B cell (primary cell): ENCODE results near the gene DNAH2. TPM values are rescaled to one million over a fixed set of nuclear protein-coding genes. Genes with fewer than 3 reads are reported as not detected.

ENCODE experiments used
- ATAC-seq: fragments of 200-7000 bp; cut with Tn5 transposase; one replicate; pipeline ENCODE4 v1.10.0; 2021; ENCODE audit warnings: low read depth, mild to moderate bottlenecking, moderate number of reproducible peaks, moderate library complexity
- CTCF ChIA-PET: fragments of 350-600 bp; sonication (Branson Sonifier 250); formaldehyde crosslinking; loops from one replicate; lab custom pipeline; 2021; ENCODE audit warnings: antibody characterized with exemption, inconsistent platforms; lab: Charles Lee
- POLR2A ChIA-PET: fragments of 350-600 bp; sonication (Branson Sonifier 250); formaldehyde crosslinking; loops from one replicate; lab custom pipeline; 2021; ENCODE audit warnings: antibody characterized with exemption; lab: Charles Lee
- DNase-seq: peaks from one replicate; pipeline ENCODE4 v3.0.0; 2013
- H2AFZ ChIP-seq: 2 replicates; pipeline ENCODE4 v1.6.1; 2012; ENCODE audit warnings: mild to moderate bottlenecking, low read depth, low read length; ENCODE audit not compliant: insufficient read depth, poor library complexity, severe bottlenecking
- H3K27ac ChIP-seq, 2 donors: 1 replicate in 1 of 2; 2 replicates in 1 of 2; pipeline ENCODE4 v1.5.1; 2012 to 2013; ENCODE audit warnings: low read length in 2 of 2, mild to moderate bottlenecking in 2 of 2, moderate library complexity in 1 of 2
- H3K27me3 ChIP-seq, 4 experiments: fragments of 200-600 bp in 1 of 4; sonication (generic) in 1 of 4; replicated peaks in 1 of 4; 1 replicate in 2 of 4; 2 replicates in 2 of 4; pipeline versions ENCODE4 v1.6.1 to v1.7.0; 2013 to 2016; ENCODE audit warnings: low read length in 3 of 4, mild to moderate bottlenecking in 2 of 4, mixed read lengths in 1 of 4, moderate library complexity in 1 of 4; ENCODE audit not compliant: insufficient read depth in 4 of 4, control insufficient read depth in 3 of 4; ENCODE audit errors: control extremely low read depth in 1 of 4
- H3K36me3 ChIP-seq, 2 experiments: replicated peaks in 1 of 2; 1 replicate in 1 of 2; 2 replicates in 1 of 2; pipeline versions ENCODE4 v1.6.1 to v1.7.1; 2013; ENCODE audit warnings: low read length in 1 of 2; ENCODE audit not compliant: insufficient read depth in 2 of 2, control insufficient read depth in 1 of 2; ENCODE audit errors: control extremely low read depth in 1 of 2, extremely low read depth in 1 of 2
- H3K4me1 ChIP-seq, 2 donors: fragments of 200-600 bp in 1 of 2; sonication (generic) in 1 of 2; 1 replicate in 1 of 2; 2 replicates in 1 of 2; pipeline versions ENCODE4 v1.5.1 to v1.6.1; 2013 to 2017; ENCODE audit warnings: low read length in 2 of 2; ENCODE audit not compliant: control insufficient read depth in 2 of 2, insufficient read depth in 2 of 2
- H3K4me2 ChIP-seq: replicated peaks from 2 replicates; pipeline ENCODE3; 2012; ENCODE audit warnings: mild to moderate bottlenecking, low read depth, low read length; ENCODE audit not compliant: poor library complexity, severe bottlenecking
- H3K4me3 ChIP-seq, 5 experiments: fragments of 200-600 bp in 1 of 5; sonication (generic) in 1 of 5; 1 replicate in 3 of 5; 2 replicates in 2 of 5; pipeline versions ENCODE4 v1.5.1 to v1.7.0; 2011 to 2016; ENCODE audit warnings: low read length in 4 of 5, mild to moderate bottlenecking in 4 of 5, low read depth in 2 of 5, control low read depth in 1 of 5, moderate library complexity in 1 of 5; ENCODE audit not compliant: insufficient read depth in 1 of 5; ENCODE audit errors: control extremely low read depth in 1 of 5, extremely low read depth in 1 of 5
- H3K79me2 ChIP-seq: fragments of 200-600 bp; sonication (generic); one replicate; pipeline ENCODE4 v1.6.0; 2016; ENCODE audit warnings: low read length; ENCODE audit not compliant: control insufficient read depth, insufficient read depth
- H3K9ac ChIP-seq: fragments of 200-600 bp; sonication (generic); 2 replicates; pipeline ENCODE4 v1.6.1; 2017; ENCODE audit warnings: mild to moderate bottlenecking, low read length, moderate library complexity
- H3K9me3 ChIP-seq, 3 donors: one replicate each; pipeline versions ENCODE4 v1.6.1 to v1.7.1; 2013; ENCODE audit warnings: low read length in 2 of 3; ENCODE audit not compliant: control insufficient read depth in 2 of 3, insufficient read depth in 1 of 3; ENCODE audit errors: control extremely low read depth in 1 of 3
- H4K20me1 ChIP-seq: 2 replicates; pipeline ENCODE4 v1.6.0; 2012; ENCODE audit warnings: mild to moderate bottlenecking, low read length; ENCODE audit not compliant: insufficient read depth, control insufficient read depth, poor library complexity, severe bottlenecking
- H3K27ac Mint-ChIP-seq: one replicate; pipeline ENCODE4 v1.8.0; 2021; ENCODE audit warnings: mixed read lengths
- H3K27me3 Mint-ChIP-seq: one replicate; pipeline ENCODE4 v1.8.0; 2021; ENCODE audit warnings: mixed read lengths
- H3K4me1 Mint-ChIP-seq: one replicate; pipeline ENCODE4 v1.8.0; 2021; ENCODE audit warnings: mixed read lengths
- H3K4me3 Mint-ChIP-seq: one replicate; pipeline ENCODE4 v1.8.0; 2021; ENCODE audit warnings: mixed read lengths
- H3K9me3 Mint-ChIP-seq: one replicate; pipeline ENCODE4 v1.8.0; 2022; ENCODE audit warnings: mixed read lengths; ENCODE audit not compliant: insufficient read depth
- EZH2 ChIP-seq: IDR thresholded peaks from 2 replicates; pipeline ENCODE4 v1.6.1; 2012; ENCODE audit warnings: borderline replicate concordance, low read depth, mild to moderate bottlenecking, moderate library complexity, low read length; ENCODE audit not compliant: insufficient read depth, poor library complexity, severe bottlenecking
- WGBS: methylation state at CpG from one replicate; pipeline ENCODE4 v1.1.5; 2013; ENCODE audit warnings: missing lambda C conversion rate; ENCODE audit not compliant: insufficient coverage; 5-methylcytosine and 5-hydroxymethylcytosine counted together
- intact Hi-C: fragments of 100-400 bp; cut with micrococcal nuclease; formaldehyde crosslinking; loops from one replicate; pipeline ENCODE4 v1.10.0; 2022
- polyA plus RNA-seq: library from polyadenylated mRNA; depleted of rRNA; stranded (reverse); fragments of >200 nt; gene quantifications from 2 replicates; pipeline ENCODE4 v1.2.3, GENCODE V29; 2012
- total RNA-seq, 2 donors: library from RNA; stranded (reverse); fragments of 120-200 nt in 1 of 2; gene quantifications; 1 replicate in 1 of 2; 2 replicates in 1 of 2; pipeline versions ENCODE4 v1.2.3 to v1.2.4, GENCODE V29; 2013 to 2022
- TF ChIP-seq, protein P1 (sequence below): fragments of 200-600 bp; IDR thresholded peaks from one replicate; pipeline ENCODE4 v1.8.0; 2022; ENCODE audit warnings: antibody characterized with exemption, mild to moderate bottlenecking

Gene DNAH2
- total and polyA plus RNA-seq, 2 donors (not counting 1 experiment from before 2014, with no cell fraction given), result 0.03 TPM; not detected in 1

DNA sequence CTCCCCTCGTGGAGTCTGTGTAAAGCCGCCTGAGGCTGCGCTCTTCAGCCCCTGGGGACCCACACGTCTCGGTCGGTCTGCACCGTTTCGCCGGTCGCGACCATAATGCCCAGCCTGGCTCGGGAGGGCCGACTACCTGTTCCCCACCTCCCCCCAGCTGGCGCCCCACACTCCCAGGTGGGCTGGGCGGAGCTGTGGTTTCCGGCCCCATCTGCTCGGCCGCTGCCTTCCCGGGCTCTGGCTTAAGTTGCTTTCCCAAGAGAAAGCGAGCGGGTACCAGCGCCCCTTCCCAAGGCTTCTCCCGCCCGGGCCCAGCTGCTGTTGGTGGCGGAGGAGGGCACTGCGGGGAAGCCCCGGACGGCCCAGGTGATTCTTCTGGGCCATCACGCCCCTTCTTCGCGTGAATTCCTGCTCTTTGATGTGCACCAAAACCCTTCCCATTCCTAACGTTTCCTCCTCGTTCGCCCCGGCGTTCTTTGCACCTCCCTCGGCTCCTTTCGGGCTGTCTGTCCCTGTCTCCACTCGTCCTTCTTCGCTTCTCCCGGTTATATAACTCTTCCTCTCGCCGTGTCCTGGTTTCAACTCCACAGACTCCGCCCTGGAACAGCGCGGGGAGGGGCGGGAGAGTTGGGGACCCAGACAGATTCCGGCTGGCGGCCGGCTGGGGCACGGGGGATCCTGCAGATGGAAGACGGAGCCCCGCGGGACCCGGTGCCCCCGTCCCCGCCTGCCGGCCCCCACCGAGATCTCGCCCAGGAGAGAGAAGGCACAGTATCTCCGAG is 118.5 kb downstream of the DNAH2 start:
- under 1% methylated on average over 57 of the region's 61 CpGs for WGBS
- Histone ChIP-seq H3K36me3 (no peaks in the 10 kb centered on the region), H3K9ac (peak overlapping the region; percentile 83), H2AFZ (no peak overlapping the region), H3K79me2 (peaks cover 30% of the 10 kb centered on the region), H3K27me3 (peaks cover 0 to 6% (median under 1%) of the 10 kb centered on the region in 4 experiments), H3K4me2 (peak overlapping the region; percentile 99), H3K9me3 (peaks cover 0 to 4% (median 0%) of the 10 kb centered on the region in 3 donors), H3K4me3 (peak overlapping the region; percentile 51 to 99 (median 95)), H3K27ac (peak overlapping the region; percentile 93 to 100), H4K20me1 (peaks cover 29% of the 10 kb centered on the region), H3K4me1 (peaks cover 45 to 59% of the 10 kb centered on the region in 2 donors)
- ATAC-seq, result peak; percentile 32
- peak overlapping the region; percentile 99 for H3K4me3 Mint-ChIP-seq
- POLR2A ChIA-PET, result interaction anchor here (0.9 to 3.2 kb wide), 7 partner anchors 8 to 352 kb away, joined by 3 to 21 read pairs (median 10); partner anchors contain the start of genes CYB5D1, NAA38, POLR2A and TP53
- peaks cover 12% of the 10 kb centered on the region for H3K27me3 Mint-ChIP-seq
- DNase-seq, result no peak
- peaks cover 54% of the 10 kb centered on the region for H3K4me1 Mint-ChIP-seq
- CTCF ChIA-PET, result interaction anchor here (1.3 to 5.3 kb wide), 9 partner anchors 9 to 221 kb away, joined by 4 to 53 read pairs (median 19); partner anchors contain the start of genes CYB5D1 and NAA38
- intact Hi-C loops, result loop anchor here (1.0 to 10.0 kb wide), 4 partner anchors 8 to 1181 kb away; partner anchors contain the start of genes C17orf100, MED31 and RNASEK
- peak overlapping the region; percentile 97 for H3K27ac Mint-ChIP-seq
- TF ChIP-seq, protein P1, sequence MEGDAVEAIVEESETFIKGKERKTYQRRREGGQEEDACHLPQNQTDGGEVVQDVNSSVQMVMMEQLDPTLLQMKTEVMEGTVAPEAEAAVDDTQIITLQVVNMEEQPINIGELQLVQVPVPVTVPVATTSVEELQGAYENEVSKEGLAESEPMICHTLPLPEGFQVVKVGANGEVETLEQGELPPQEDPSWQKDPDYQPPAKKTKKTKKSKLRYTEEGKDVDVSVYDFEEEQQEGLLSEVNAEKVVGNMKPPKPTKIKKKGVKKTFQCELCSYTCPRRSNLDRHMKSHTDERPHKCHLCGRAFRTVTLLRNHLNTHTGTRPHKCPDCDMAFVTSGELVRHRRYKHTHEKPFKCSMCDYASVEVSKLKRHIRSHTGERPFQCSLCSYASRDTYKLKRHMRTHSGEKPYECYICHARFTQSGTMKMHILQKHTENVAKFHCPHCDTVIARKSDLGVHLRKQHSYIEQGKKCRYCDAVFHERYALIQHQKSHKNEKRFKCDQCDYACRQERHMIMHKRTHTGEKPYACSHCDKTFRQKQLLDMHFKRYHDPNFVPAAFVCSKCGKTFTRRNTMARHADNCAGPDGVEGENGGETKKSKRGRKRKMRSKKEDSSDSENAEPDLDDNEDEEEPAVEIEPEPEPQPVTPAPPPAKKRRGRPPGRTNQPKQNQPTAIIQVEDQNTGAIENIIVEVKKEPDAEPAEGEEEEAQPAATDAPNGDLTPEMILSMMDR, result no peak
- TF ChIP-seq EZH2, result no peak
- H3K9me3 Mint-ChIP-seq, result no peaks in the 10 kb centered on the region
